Measurements from ENCODE around the gene C16orf95. TPM values are rescaled to one million over a fixed set of nuclear protein-coding genes. Genes with fewer than 3 reads are reported as not detected.
"Not testable (repeated sequence)": the region's sequence is repeated elsewhere in the genome, so short reads cannot be mapped to it uniquely, and the experiment has no call there.

The C16orf95 gene
- total RNA-seq, 1 experiment from 2014 or later, result 7.5 TPM

GRCh38 chr16:87346517-87347060, 29.4 kb upstream of the C16orf95 start:
- no peak for DNase-seq (ENCODE audit: low read depth)

GRCh38 chr16:87345726-87346424, 28.7 kb upstream of the C16orf95 start:
- no peak for DNase-seq (ENCODE audit: low read depth)

- DNase-seq (ENCODE audit: low read depth), result no peak
These were observed 27.9 kb upstream of the C16orf95 start for GRCh38 chr16:87344931-87345631.

- no peak for DNase-seq (ENCODE audit: low read depth)
These were observed 27.2 kb upstream of the C16orf95 start for GRCh38 chr16:87344165-87344930.

GRCh38 chr16:87343753-87344050, 26.5 kb upstream of the C16orf95 start:
- DNase-seq (ENCODE audit: low read depth), result no peak

GRCh38 chr16:87342978-87343752, 26.0 kb upstream of the C16orf95 start:
- DNase-seq (ENCODE audit: low read depth), result no peak

GRCh38 chr16:87342504-87342903, 25.3 kb upstream of the C16orf95 start:
- DNase-seq (ENCODE audit: low read depth), result no peak

- DNase-seq (ENCODE audit: low read depth), result no peak
These were observed 23.0 kb upstream of the C16orf95 start for GRCh38 chr16:87340198-87340597.

- not testable (repeated sequence) for DNase-seq (ENCODE audit: low read depth)
These were observed 22.5 kb upstream of the C16orf95 start for GRCh38 chr16:87339724-87340105.

- no peak for DNase-seq (ENCODE audit: low read depth)
These were observed 22.0 kb upstream of the C16orf95 start for GRCh38 chr16:87339086-87339723.

- DNase-seq (ENCODE audit: low read depth), result no peak
These were observed 21.1 kb upstream of the C16orf95 start for GRCh38 chr16:87338155-87338765.

GRCh38 chr16:87337262-87337771, 20.1 kb upstream of the C16orf95 start:
- no peak for DNase-seq (ENCODE audit: low read depth)

- DNase-seq (ENCODE audit: low read depth), result no peak
These were observed 19.4 kb upstream of the C16orf95 start for GRCh38 chr16:87336434-87337240.

GRCh38 chr16:87335625-87336433, 18.6 kb upstream of the C16orf95 start:
- DNase-seq (ENCODE audit: low read depth), result no peak

- no peak for DNase-seq (ENCODE audit: low read depth)
These were observed 17.7 kb upstream of the C16orf95 start for GRCh38 chr16:87334651-87335624.

GRCh38 chr16:87333581-87334331, 16.6 kb upstream of the C16orf95 start:
- DNase-seq (ENCODE audit: low read depth), result no peak

- no peak for DNase-seq (ENCODE audit: low read depth)
These were observed 15.9 kb upstream of the C16orf95 start for GRCh38 chr16:87333101-87333500.

All from LHCN-M2 (cell line).